HepG2 (cell line): Measurements from ENCODE around the gene GABRR2. TPM values are rescaled to one million over a fixed set of nuclear protein-coding genes. Genes with fewer than 3 reads are reported as not detected.

Source experiments
- BRCA1 ChIP-seq: sonication (generic); formaldehyde crosslinking; IDR thresholded peaks from 2 replicates; pipeline ENCODE4 v1.4.0; 2020; ENCODE audit warnings: missing genetic modification reagents
- DMAP1 ChIP-seq: IDR thresholded peaks from 2 replicates; pipeline ENCODE4 v1.6.1; 2016
- EEA1 ChIP-seq: sonication (generic); formaldehyde crosslinking; IDR thresholded peaks from 2 replicates; pipeline ENCODE4 v1.5.1; 2020; ENCODE audit warnings: mild to moderate bottlenecking, missing genetic modification reagents, borderline replicate concordance
- FOXO1 ChIP-seq: sonication (generic); formaldehyde crosslinking; IDR thresholded peaks from 2 replicates; pipeline ENCODE4 v1.4.0; 2020; ENCODE audit warnings: missing genetic modification reagents
- GZF1 ChIP-seq: sonication (generic); formaldehyde crosslinking; IDR thresholded peaks from 2 replicates; pipeline ENCODE4 v1.5.1; 2020; ENCODE audit warnings: mild to moderate bottlenecking, missing genetic modification reagents
- HNRNPK ChIP-seq: fragments of 200-400 bp; formaldehyde crosslinking; IDR thresholded peaks from 2 replicates; pipeline ENCODE4 v1.6.1; 2018; ENCODE audit warnings: low read length, low read depth, moderate library complexity, mild to moderate bottlenecking; ENCODE audit not compliant: poor library complexity, severe bottlenecking
- KLF11 ChIP-seq: IDR thresholded peaks from 2 replicates; pipeline ENCODE4 v1.6.1; 2016; ENCODE audit warnings: missing compliant biosample characterization
- KLF12 ChIP-seq: sonication (generic); formaldehyde crosslinking; IDR thresholded peaks from 2 replicates; pipeline ENCODE4 v1.4.0; 2020; ENCODE audit warnings: missing genetic modification reagents, borderline replicate concordance
- KMT2A ChIP-seq: sonication (generic); formaldehyde crosslinking; IDR thresholded peaks from 2 replicates; pipeline ENCODE4 v1.4.0; 2020; ENCODE audit warnings: missing genetic modification reagents
- NFATC3 ChIP-seq: sonication (generic); formaldehyde crosslinking; IDR thresholded peaks from 2 replicates; pipeline ENCODE4 v1.5.1; 2020; ENCODE audit warnings: mild to moderate bottlenecking, missing genetic modification reagents
- PATZ1 ChIP-seq: sonication (generic); formaldehyde crosslinking; IDR thresholded peaks from 2 replicates; pipeline ENCODE4 v1.4.0; 2020; ENCODE audit warnings: missing genetic modification reagents
- PTBP1 ChIP-seq: fragments of 200-400 bp; formaldehyde crosslinking; IDR thresholded peaks from 2 replicates; pipeline ENCODE4 v1.6.1; 2018; ENCODE audit warnings: low read length, low read depth; ENCODE audit not compliant: poor library complexity, severe bottlenecking
- SIX4 ChIP-seq: sonication (generic); formaldehyde crosslinking; IDR thresholded peaks from 2 replicates; pipeline ENCODE4 v1.4.0; 2020; ENCODE audit warnings: missing genetic modification reagents
- SMYD3 ChIP-seq: sonication (generic); formaldehyde crosslinking; IDR thresholded peaks from 2 replicates; pipeline ENCODE4 v1.8.1; 2023; ENCODE audit warnings: mild to moderate bottlenecking, missing genetic modification reagents
- TEAD2 ChIP-seq: sonication (generic); formaldehyde crosslinking; IDR thresholded peaks from 2 replicates; pipeline ENCODE4 v1.9.0; 2021; ENCODE audit warnings: missing genetic modification reagents
- ZBTB38 ChIP-seq: sonication (generic); formaldehyde crosslinking; IDR thresholded peaks from 2 replicates; pipeline ENCODE4 v1.5.1; 2020; ENCODE audit warnings: mild to moderate bottlenecking, missing genetic modification reagents
- ZFP91 ChIP-seq: sonication (generic); formaldehyde crosslinking; IDR thresholded peaks from 2 replicates; pipeline ENCODE4 v1.9.0; 2022; ENCODE audit warnings: missing genetic modification reagents, mild to moderate bottlenecking, borderline replicate concordance
- ZNF101 ChIP-seq: sonication (generic); formaldehyde crosslinking; IDR thresholded peaks from 2 replicates; pipeline ENCODE4 v1.4.0; 2020; ENCODE audit warnings: mild to moderate bottlenecking, low read depth, missing genetic modification reagents, borderline replicate concordance
- ZNF180 ChIP-seq: sonication (generic); formaldehyde crosslinking; IDR thresholded peaks from 2 replicates; pipeline ENCODE4 v1.4.0; 2020; ENCODE audit warnings: low read depth, missing genetic modification reagents, borderline replicate concordance
- ZNF329 ChIP-seq: sonication (generic); formaldehyde crosslinking; IDR thresholded peaks from 2 replicates; pipeline ENCODE4 v1.9.0; 2021; ENCODE audit warnings: low read depth, mild to moderate bottlenecking, missing genetic modification reagents
- ZNF431 ChIP-seq: sonication (generic); formaldehyde crosslinking; IDR thresholded peaks from 2 replicates; pipeline ENCODE4 v1.9.0; 2022; ENCODE audit warnings: missing genetic modification reagents, low read depth, mild to moderate bottlenecking, borderline replicate concordance
- ZSCAN22 ChIP-seq: sonication (generic); formaldehyde crosslinking; IDR thresholded peaks from 2 replicates; pipeline ENCODE4 v1.4.0; 2020; ENCODE audit warnings: mild to moderate bottlenecking, missing genetic modification reagents
- polyA plus RNA-seq, 8 experiments: library from polyadenylated mRNA; depleted of rRNA in 3 of 8; stranded (reverse) in 7 of 8; unstranded in 1 of 8; fragments of >200 nt; fragmentation: Illumina TruSeq in 4 of 8; extraction: Trizol in 4 of 8; gene quantifications; 2 replicates each; pipeline versions ENCODE4 v1.2.1 to v1.2.3, GENCODE V29; 2011 to 2016; ENCODE audit warnings: low read depth in 4 of 8, missing spikeins in 1 of 8, mixed read lengths in 1 of 8; ENCODE audit not compliant: insufficient read depth in 1 of 8
- total RNA-seq, 5 experiments: library from RNA; depleted of rRNA; stranded (reverse); fragments of >200 nt; fragmentation: Illumina TruSeq; extraction: Trizol; gene quantifications; 2 replicates each; pipeline ENCODE4 v1.2.3, GENCODE V29; 2016; ENCODE audit warnings: low read depth in 1 of 5
- TF ChIP-seq, protein P1 (sequence below): sonication (generic); formaldehyde crosslinking; IDR thresholded peaks from 2 replicates; pipeline ENCODE4 v1.5.1; 2020; ENCODE audit warnings: mild to moderate bottlenecking, moderate library complexity, missing genetic modification reagents
- TF ChIP-seq, protein P2 (sequence below): IDR thresholded peaks from 2 replicates; pipeline ENCODE4 v1.6.1; 2016; ENCODE audit warnings: missing compliant biosample characterization, missing genetic modification reagents, borderline replicate concordance

GABRR2 gene
- total and polyA plus RNA-seq, 2 of the 13 experiments (the other 11 are each of a cell fraction or from before 2014, with no cell fraction given): 0.13 TPM; not detected in 1

DNA sequence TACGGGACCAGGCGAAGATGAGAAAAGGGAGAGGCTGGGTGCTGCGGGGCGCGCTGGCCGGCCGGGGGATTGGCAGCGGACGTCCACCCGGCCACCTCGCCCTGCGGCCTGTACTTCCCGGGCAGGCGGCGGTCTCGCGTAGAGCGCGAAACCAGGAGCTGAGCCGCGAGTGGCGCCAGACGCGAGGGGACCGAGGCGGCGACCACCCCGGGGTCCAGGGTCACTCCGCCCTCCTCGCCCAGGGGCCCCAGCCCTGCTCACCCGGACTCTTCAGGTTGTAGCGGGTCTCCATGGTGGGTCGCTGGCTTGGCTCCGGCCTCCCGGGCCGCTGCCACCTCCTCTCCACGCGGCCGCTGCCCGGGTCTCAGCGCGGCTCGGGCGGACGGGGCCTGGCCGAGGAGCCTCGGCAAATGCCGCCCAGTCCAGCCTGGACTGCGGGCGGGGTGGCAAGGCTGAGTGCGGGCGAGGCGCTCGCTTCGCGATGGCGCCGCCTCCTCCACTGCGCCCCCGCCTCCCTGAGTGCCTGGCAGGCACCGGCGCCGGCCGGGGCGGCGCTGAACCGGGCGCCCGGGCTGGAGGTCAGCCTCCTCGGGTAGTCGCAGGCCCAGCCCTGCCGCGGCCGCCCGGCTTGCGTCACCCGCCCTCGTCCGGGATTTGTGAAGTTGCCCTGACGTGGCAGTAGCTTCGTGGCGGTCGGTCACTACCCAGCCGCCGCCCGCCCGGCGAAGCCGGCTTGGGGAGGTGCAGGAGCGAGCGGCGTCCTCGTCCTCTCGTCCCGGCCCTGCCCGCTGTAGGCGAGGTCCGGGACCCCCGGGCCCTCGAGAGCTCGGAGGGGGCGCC is 37.4 kb upstream of the GABRR2 start, which contains the start of gene UBE2J1 (continued):
- TF ChIP-seq HNRNPK (peak; percentile 25), SIX4 (no peak), SMYD3 (CRISPR knock-in tag) (no peak), NFATC3 (CRISPR knock-in tag) (no peak), ZNF431 (CRISPR knock-in tag) (peak; percentile 22; the same call in 1 of the 2 replicates), ZNF329 (CRISPR knock-in tag) (peak; percentile 68; the same call in 1 of the 2 replicates), TEAD2 (CRISPR knock-in tag) (no peak), ZSCAN22 (peak; percentile 73; the same call in 1 of the 2 replicates), KLF11 (no peak), KLF12 (peak; percentile 54; the same call in 1 of the 2 replicates), ZNF180 (CRISPR knock-in tag) (no peak; the same call in 1 of the 2 replicates), FOXO1 (peak; percentile 5; the same call in 1 of the 2 replicates), PATZ1 (CRISPR knock-in tag) (peak; percentile 40), PTBP1 (no peak), ZFP91 (CRISPR knock-in tag) (peak; percentile 92), EEA1 (CRISPR knock-in tag) (no peak), GZF1 (CRISPR knock-in tag) (no peak), KMT2A (CRISPR knock-in tag) (peak; percentile 82), ZNF101 (no peak), DMAP1 (peak; percentile 67; the same call in 1 of the 2 replicates), ZBTB38 (no peak), BRCA1 (CRISPR knock-in tag) (peak; percentile 46; the same call in 1 of the 2 replicates)
- TF ChIP-seq, protein P1, sequence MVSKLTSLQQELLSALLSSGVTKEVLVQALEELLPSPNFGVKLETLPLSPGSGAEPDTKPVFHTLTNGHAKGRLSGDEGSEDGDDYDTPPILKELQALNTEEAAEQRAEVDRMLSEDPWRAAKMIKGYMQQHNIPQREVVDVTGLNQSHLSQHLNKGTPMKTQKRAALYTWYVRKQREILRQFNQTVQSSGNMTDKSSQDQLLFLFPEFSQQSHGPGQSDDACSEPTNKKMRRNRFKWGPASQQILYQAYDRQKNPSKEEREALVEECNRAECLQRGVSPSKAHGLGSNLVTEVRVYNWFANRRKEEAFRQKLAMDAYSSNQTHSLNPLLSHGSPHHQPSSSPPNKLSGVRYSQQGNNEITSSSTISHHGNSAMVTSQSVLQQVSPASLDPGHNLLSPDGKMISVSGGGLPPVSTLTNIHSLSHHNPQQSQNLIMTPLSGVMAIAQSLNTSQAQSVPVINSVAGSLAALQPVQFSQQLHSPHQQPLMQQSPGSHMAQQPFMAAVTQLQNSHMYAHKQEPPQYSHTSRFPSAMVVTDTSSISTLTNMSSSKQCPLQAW (CRISPR knock-in tag): no peak
- TF ChIP-seq, protein P2, sequence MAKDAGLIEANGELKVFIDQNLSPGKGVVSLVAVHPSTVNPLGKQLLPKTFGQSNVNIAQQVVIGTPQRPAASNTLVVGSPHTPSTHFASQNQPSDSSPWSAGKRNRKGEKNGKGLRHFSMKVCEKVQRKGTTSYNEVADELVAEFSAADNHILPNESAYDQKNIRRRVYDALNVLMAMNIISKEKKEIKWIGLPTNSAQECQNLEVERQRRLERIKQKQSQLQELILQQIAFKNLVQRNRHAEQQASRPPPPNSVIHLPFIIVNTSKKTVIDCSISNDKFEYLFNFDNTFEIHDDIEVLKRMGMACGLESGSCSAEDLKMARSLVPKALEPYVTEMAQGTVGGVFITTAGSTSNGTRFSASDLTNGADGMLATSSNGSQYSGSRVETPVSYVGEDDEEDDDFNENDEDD (CRISPR knock-in tag): peak; percentile 67; the same call in 1 of the 2 replicates
